Heart left ventricle (tissue), 13 donors: ENCODE results near the gene INPP5K.

ENCODE experiments used
- CTCF ChIP-seq, 12 donors: fragments of 200-600 bp; sonication (generic) in 4 of 12; IDR thresholded peaks; one replicate each; pipeline versions ENCODE4 v1.5.0 to v1.8.0; 2018 to 2022; ENCODE audit warnings: antibody characterized with exemption in 12 of 12, mild to moderate bottlenecking in 5 of 12
- POLR2A ChIP-seq, 2 donors: fragments of 450-650 bp; IDR thresholded peaks; one replicate each; pipeline ENCODE4 v1.6.1; 2017; ENCODE audit warnings: antibody characterized with exemption in 2 of 2, mild to moderate bottlenecking in 2 of 2, moderate library complexity in 2 of 2
- donor health status: ischemic (EF 13 %, LVEDD 7.1; RV severe dilation, severe dysfunction).
- donor health status: DM: no; HTN: yes; CAD: no.
- donor health status: DM: no; HTN: no; CAD: no.
- donor health status: ischemic (EF 25% LVEDD 6.9; RV normal size, moderate dysfunction).
- donor health status: ischemic (EF 25% LVEDD 5.7; RV mildly dilated, moderate dysfunction).
- donor health status: ischemic (EF 35%, LVEDD 5.7; RV mildly dilated, moderate dysfunction).
- donor health status: nonischemic (EF 11% LVEDD 7.7; RV severe dilation, severe dysfunction).
- donor health status: DM: yes; HTN: yes; CAD: no.
- donor health status: PGD.
- donor health status: ischemic (EF 29% LVEDD 5.4; RV normal size, mild dysfunction).
- donor health status: nonischemic (EF 23%, LVEDD 6.1; RV moderate dilation, normal function).

- TF ChIP-seq CTCF (IDR thresholded peaks at IDR 0.05) = no peak
- no peak for TF ChIP-seq POLR2A (IDR thresholded peaks at IDR 0.05)
Measured at GRCh38 chr17:1462164-1463112, 54.0 kb downstream of the INPP5K start.
